Activated CD4-positive, alpha-beta T cell treated with anti-CD3 and anti-CD28 coated beads, Interleukin-2, amount 50 U/mL, for 16 hours (primary cell): ENCODE results near the gene PAK1IP1.
"Not testable (repeated sequence)": the region's sequence is repeated elsewhere in the genome, so short reads cannot be mapped to it uniquely, and the experiment has no call there.

Source experiments
- DNase-seq: peaks from one replicate; pipeline ENCODE4 v3.0.0-alpha.2; 2020

PAK1IP1 gene

GRCh38 chr6:10745116-10745515, 50.3 kb downstream of the PAK1IP1 start:
- no peak for DNase-seq

DNA sequence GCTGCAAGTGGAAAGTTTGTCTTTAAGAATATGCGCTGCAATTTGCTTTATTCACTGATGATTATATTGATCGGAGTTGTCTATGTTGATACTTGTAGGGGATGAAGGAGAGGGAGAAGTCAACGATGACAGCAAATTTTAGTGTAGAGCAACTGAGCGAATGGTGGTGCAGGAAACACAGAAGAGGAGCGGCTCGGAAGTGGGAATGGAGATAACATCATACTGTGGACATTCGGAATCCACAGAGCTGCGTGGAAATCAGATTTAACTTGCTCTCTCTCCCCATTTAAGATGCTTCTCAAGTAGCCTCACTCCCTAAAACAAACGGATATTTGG, 52.1 kb downstream of the PAK1IP1 start:
- DNase-seq, result no peak

DNA sequence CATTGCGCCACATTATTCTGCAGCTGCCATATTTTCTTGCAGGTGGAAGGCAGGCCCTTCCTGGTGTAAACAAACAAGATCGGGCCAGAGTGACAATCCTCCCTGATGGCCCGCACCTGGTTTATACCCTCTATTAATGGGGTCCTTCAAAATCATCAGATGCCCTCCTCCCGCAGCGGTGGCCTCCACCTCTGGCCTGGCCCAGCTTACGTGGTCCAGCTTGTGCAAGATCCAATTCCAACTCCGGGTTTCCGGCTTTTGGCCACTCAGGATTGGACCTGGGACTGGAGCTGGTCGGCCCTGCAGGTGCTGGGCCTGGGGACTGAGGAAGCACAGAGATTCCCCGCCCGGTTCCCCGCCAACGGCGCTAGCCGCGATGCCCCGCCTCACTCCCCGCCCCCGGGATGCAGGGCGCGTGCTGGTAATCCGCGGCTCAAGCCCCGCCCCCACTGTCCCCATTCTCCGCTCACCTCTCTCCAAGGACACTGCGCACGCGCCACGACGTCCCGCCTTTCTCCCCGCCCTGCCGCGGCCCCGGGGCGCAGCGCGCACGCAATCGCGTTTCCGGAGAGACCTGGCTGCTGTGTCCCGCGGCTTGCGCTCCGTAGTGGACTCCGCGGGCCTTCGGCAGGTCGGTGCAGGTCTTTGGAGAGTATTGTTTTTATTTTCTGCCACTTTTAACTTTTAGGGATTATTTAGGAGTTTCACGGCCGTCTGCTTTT, 52.6 kb downstream of the PAK1IP1 start, which contains the start of gene TMEM14B:
Gene TMEM14B, plus strand, starts transcription at position 555 of the 722 bp plus-strand sequence. CDS start 1,441 bp downstream, outside the sequence.
- peak; percentile 99 for DNase-seq

DNA sequence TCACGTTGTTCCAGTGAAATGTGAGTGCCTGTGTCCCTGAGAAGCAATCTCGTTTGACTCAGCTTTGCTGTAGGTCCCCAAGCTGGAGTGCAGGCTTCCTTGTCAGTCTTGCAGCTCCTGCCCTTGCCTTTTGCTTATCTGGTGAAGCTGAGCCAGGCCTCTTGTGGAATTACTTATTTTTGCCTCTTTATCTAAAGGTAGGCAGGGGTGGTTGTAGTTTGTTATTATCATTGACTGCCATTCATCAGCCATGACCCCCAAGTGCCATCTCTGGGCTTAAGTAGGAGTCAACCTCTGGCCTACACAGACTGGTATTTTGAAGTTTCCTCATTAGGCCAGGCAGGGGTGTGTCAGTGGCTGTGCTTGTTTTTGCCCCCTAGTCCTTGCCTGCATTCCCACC, 55.0 kb downstream of the PAK1IP1 start:
- no peak for DNase-seq

DNA sequence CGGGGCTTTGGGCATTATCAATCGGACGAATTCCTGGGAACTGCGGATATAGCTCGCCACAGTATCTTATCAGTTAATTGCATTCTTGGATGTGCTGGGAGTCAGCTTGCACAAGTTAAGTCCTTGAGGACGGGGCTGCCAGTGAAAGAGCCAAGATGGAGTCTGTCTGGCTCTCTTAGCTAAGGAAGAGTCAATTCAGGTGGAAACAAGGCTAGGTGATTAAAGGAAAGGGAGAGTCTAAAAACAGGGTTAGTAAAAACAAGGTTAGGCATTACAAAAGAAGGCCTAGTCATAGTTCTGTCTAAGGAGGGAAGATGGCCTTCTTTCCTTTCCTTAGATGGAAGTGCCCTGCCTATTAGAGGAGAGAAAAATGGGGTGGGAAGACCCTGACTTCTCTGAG, 55.8 kb downstream of the PAK1IP1 start:
- not testable (repeated sequence) for DNase-seq

- DNase-seq, result not testable (repeated sequence)
Measured at GRCh38 chr6:10751757-10752156, 57.0 kb downstream of the PAK1IP1 start.

- DNase-seq, result no peak
Measured at GRCh38 chr6:10756085-10756484, 61.3 kb downstream of the PAK1IP1 start.
